ENCODE results near the gene TLE7.

The TLE7 gene

DNA sequence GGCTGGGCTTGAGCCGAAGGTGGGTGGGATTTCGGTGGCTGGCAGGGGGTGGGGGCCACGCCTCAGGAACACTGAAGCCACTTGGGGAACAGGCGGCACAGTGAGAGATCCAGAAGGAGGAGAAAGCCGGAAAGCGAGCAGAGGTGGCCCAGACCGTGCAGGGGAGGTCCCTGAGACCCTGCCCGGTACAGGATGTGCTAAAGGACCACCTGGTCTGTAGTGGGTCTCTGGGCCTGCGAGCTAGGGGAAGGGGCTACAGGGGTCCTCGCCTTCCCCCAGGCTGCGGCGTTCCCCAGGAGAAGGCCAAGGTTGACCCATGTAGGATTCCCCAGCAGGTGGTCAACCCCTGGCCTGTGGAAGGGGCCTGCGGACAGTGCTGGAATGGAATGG is at the start of gene TLE7:
Gene TLE7 (minus strand): TSS at position 4 of the 390 bp plus-strand sequence. CDS start 8,730 bp downstream, outside the sequence.
- Mint-ChIP-seq H3K36me3 (ENCODE audit: low read depth) (no peaks in the 10 kb centered on the region), H3K4me1 (ENCODE audit: low read depth) (no peaks in the 10 kb centered on the region), H3K27ac (no peak within 1 kb of the TSS), H3K27me3 (ENCODE audit: low read depth) (no peaks in the 10 kb centered on the region), H3K4me3 (no peak within 1 kb of the TSS), H3K9me3 (peaks cover 23% of the 10 kb centered on the region)
- no peak for DNase-seq (ENCODE audit: low spot score)

- Mint-ChIP-seq H3K27ac (no peak overlapping the region), H3K27me3 (ENCODE audit: low read depth) (peaks cover 3% of the 10 kb centered on the region), H3K4me3 (no peak overlapping the region), H3K4me1 (ENCODE audit: low read depth) (no peaks in the 10 kb centered on the region), H3K9me3 (no peaks in the 10 kb centered on the region), H3K36me3 (ENCODE audit: low read depth) (no peaks in the 10 kb centered on the region)
- DNase-seq (ENCODE audit: low spot score) = no peak
Measured at GRCh38 chr16:71491054-71491453, 49.2 kb upstream of the TLE7 start.

GRCh38 chr16:71490361-71490760 is 48.5 kb upstream of the TLE7 start:
- Mint-ChIP-seq H3K36me3 (ENCODE audit: low read depth) (no peaks in the 10 kb centered on the region), H3K4me1 (ENCODE audit: low read depth) (no peaks in the 10 kb centered on the region), H3K27ac (no peak overlapping the region), H3K9me3 (no peaks in the 10 kb centered on the region), H3K27me3 (ENCODE audit: low read depth) (peaks cover 3% of the 10 kb centered on the region), H3K4me3 (no peak overlapping the region)
- no peak for DNase-seq (ENCODE audit: low spot score)

- DNase-seq (ENCODE audit: low spot score) = no peak
Measured at GRCh38 chr16:71489122-71489521, 47.3 kb upstream of the TLE7 start, which contains the start of gene ZNF19. ZNF19 (minus strand) TSS chr16:71489324; CDS start chr16:71482114, 7,210 bp downstream.

GRCh38 chr16:71484006-71484893 is 42.4 kb upstream of the TLE7 start:
- Mint-ChIP-seq H3K27me3 (ENCODE audit: low read depth) (no peaks in the 10 kb centered on the region), H3K36me3 (ENCODE audit: low read depth) (no peaks in the 10 kb centered on the region), H3K9me3 (no peaks in the 10 kb centered on the region), H3K4me1 (ENCODE audit: low read depth) (peaks cover 9% of the 10 kb centered on the region), H3K4me3 (peak overlapping the region; percentile 86), H3K27ac (peak overlapping the region; percentile 79)
- DNase-seq (ENCODE audit: low spot score) = peak; percentile 80

More at GRCh38 chr16:71489122-71489521, 47.3 kb upstream of the TLE7 start, which contains the start of gene ZNF19:
- Mint-ChIP-seq H3K27ac (no peak within 1 kb of the TSS), H3K4me1 (ENCODE audit: low read depth) (peaks cover 1% of the 10 kb centered on the region), H3K27me3 (ENCODE audit: low read depth) (peaks cover 3% of the 10 kb centered on the region), H3K9me3 (no peaks in the 10 kb centered on the region), H3K4me3 (no peak within 1 kb of the TSS), H3K36me3 (ENCODE audit: low read depth) (no peaks in the 10 kb centered on the region)

- Mint-ChIP-seq H3K36me3 (ENCODE audit: low read depth) (no peaks in the 10 kb centered on the region), H3K4me3 (no peak overlapping the region), H3K27me3 (ENCODE audit: low read depth) (no peaks in the 10 kb centered on the region), H3K4me1 (ENCODE audit: low read depth) (peaks cover 9% of the 10 kb centered on the region), H3K9me3 (no peaks in the 10 kb centered on the region), H3K27ac (no peak overlapping the region)
- DNase-seq (ENCODE audit: low spot score) = no peak
Measured at GRCh38 chr16:71482569-71482968, 40.7 kb upstream of the TLE7 start.

DNA sequence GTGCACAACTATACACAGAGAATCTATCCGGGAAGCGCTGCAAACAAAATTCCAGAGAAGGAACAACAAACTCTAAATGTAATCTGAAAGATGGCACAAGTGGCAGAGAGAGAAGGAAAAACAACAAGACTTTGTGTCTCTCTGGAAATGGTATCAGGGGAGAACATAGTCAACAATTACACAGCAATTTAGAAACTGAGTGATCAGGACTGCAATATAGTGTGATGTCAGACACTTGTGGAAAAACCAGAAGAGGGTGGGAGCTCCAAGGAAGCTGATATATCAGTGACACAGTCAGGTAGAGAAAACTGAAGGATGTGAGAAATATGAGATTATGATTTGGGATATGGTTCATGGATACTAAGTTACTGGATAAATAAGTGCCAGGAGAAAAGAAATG is 39.1 kb upstream of the TLE7 start:
- H3K27ac Mint-ChIP-seq = no peak overlapping the region
- H3K36me3 Mint-ChIP-seq (ENCODE audit: low read depth) = no peaks in the 10 kb centered on the region
- no peak for DNase-seq (ENCODE audit: low spot score)
- H3K4me1 Mint-ChIP-seq (ENCODE audit: low read depth) = peaks cover 9% of the 10 kb centered on the region
- no peak overlapping the region for H3K4me3 Mint-ChIP-seq
- H3K27me3 Mint-ChIP-seq (ENCODE audit: low read depth) = no peaks in the 10 kb centered on the region
- H3K9me3 Mint-ChIP-seq = no peaks in the 10 kb centered on the region

DNA sequence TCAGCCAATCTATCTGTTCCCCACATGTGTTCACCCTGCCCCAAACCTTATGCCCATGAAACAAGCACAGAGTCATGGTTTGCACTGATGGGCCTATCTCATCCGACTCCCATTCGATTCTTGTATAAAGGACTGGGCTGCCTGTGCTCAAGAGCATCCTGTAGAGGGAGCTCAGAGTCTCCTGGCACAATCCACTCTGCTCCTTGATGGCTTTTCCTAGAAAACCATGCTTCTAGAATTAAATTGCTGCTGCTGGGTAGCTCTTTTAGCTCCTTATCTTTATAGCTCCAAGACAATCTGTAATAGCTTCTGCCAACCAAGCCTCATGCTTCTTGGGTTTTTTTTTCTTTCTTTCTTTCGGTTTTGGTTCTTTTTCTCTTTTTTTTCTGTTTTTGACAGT is 37.6 kb upstream of the TLE7 start:
- no peaks in the 10 kb centered on the region for H3K9me3 Mint-ChIP-seq
- H3K4me1 Mint-ChIP-seq (ENCODE audit: low read depth) = peaks cover 8% of the 10 kb centered on the region
- no peaks in the 10 kb centered on the region for H3K27me3 Mint-ChIP-seq (ENCODE audit: low read depth)
- H3K36me3 Mint-ChIP-seq (ENCODE audit: low read depth) = no peaks in the 10 kb centered on the region
- H3K4me3 Mint-ChIP-seq = no peak overlapping the region
- H3K27ac Mint-ChIP-seq = no peak overlapping the region
- no peak for DNase-seq (ENCODE audit: low spot score)

- peak overlapping the region; percentile 13 for H3K4me3 Mint-ChIP-seq
- no peaks in the 10 kb centered on the region for H3K36me3 Mint-ChIP-seq (ENCODE audit: low read depth)
- H3K27ac Mint-ChIP-seq = peak overlapping the region; percentile 66
- H3K27me3 Mint-ChIP-seq (ENCODE audit: low read depth) = no peaks in the 10 kb centered on the region
- DNase-seq (ENCODE audit: low spot score) = no peak
- no peaks in the 10 kb centered on the region for H3K4me1 Mint-ChIP-seq (ENCODE audit: low read depth)
- H3K9me3 Mint-ChIP-seq = no peaks in the 10 kb centered on the region
Measured at GRCh38 chr16:71476457-71477124, 34.7 kb upstream of the TLE7 start.

DNA sequence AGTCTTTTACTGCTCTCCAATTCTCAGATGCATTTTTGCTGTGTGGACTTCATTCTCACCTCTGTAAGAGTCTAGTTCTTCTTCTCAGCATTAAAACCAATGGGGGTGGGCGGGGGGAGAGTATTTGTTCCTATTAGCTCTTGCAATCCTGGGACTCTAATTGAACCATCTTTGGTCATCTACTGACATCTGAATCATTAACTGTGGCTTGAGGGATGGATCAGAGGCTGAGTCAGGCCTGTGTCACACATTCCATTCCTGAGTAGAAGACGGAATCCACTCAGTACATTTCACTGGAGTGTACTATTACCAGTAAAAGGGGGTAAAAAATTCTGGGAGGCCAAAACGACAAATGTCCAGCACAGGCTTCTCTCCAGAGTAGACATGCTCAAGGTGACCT is 33.0 kb upstream of the TLE7 start:
- H3K27me3 Mint-ChIP-seq (ENCODE audit: low read depth) = no peaks in the 10 kb centered on the region
- H3K4me1 Mint-ChIP-seq (ENCODE audit: low read depth) = no peaks in the 10 kb centered on the region

DNA sequence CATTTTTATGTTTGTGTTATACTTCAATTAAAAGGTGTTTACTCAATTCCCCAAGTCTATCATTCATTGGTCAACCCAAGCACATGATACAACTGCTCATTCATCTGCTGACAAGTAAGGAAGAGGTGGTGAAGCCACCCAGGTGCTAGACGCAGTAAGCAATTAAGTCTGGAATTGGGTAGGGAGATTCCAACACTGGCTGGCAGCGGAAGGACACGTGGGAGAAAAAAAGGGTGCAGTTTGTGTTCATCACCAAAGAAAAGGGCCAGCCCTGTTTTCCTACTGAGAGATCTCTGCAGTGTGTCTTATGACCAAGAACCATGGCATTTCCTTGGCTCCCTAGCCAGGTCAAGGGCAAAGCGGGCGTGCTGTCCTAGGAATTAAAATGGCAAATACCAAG is 32.0 kb upstream of the TLE7 start:
- H3K36me3 Mint-ChIP-seq (ENCODE audit: low read depth) = no peaks in the 10 kb centered on the region

More for the DNA sequence above, 33.0 kb upstream of the TLE7 start:
- no peak overlapping the region for H3K4me3 Mint-ChIP-seq
- no peaks in the 10 kb centered on the region for H3K9me3 Mint-ChIP-seq
- H3K27ac Mint-ChIP-seq = no peak overlapping the region
- no peak for DNase-seq (ENCODE audit: low spot score)
- no peaks in the 10 kb centered on the region for H3K36me3 Mint-ChIP-seq (ENCODE audit: low read depth)

DNA sequence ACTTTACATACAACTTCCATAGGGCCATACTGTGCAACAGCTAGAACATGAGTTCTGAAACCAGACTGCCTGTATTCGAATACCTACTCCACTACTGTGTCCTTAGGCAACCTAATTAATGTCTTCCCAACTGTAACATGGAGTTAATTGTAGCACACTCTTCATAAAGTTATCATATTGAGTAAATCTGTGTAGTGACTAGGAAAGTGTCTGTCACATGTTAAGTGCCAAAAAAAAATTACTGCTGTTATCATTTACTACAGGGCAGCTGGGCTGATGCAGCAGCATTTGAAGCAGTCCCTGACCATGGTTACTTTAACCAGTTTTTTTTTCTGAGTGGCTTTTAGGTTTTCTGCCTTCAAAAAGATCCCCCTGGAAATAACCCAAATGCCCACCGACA is 31.1 kb upstream of the TLE7 start:
- Mint-ChIP-seq H3K4me1 (ENCODE audit: low read depth) (no peaks in the 10 kb centered on the region), H3K27me3 (ENCODE audit: low read depth) (no peaks in the 10 kb centered on the region), H3K9me3 (no peaks in the 10 kb centered on the region), H3K27ac (no peak overlapping the region), H3K36me3 (ENCODE audit: low read depth) (no peaks in the 10 kb centered on the region), H3K4me3 (no peak overlapping the region)
- no peak for DNase-seq (ENCODE audit: low spot score)

More for the DNA sequence above, 32.0 kb upstream of the TLE7 start:
- DNase-seq (ENCODE audit: low spot score) = no peak
- Mint-ChIP-seq H3K4me3 (no peak overlapping the region), H3K4me1 (ENCODE audit: low read depth) (no peaks in the 10 kb centered on the region), H3K27ac (no peak overlapping the region), H3K9me3 (no peaks in the 10 kb centered on the region), H3K27me3 (ENCODE audit: low read depth) (no peaks in the 10 kb centered on the region)

DNA sequence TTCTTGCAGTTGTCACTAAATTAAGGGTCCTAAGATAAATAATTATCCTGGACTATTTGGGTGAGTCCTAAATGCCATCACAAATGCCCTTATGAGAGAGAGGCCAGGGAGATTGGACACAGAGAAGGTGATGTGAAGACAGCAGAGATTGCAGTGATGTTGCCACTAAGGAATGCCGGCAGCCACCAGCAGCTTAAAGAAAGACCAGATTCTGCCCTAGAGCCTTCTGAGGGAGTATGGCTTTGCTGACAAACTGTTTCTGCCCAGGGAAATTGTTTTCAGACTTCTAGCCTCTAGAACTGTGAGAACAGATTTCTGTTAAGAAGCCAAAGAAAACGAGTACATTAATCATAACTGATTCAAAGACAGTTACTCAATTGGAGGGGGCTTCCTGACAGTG is 30.2 kb upstream of the TLE7 start:
- DNase-seq (ENCODE audit: low spot score) = no peak
- Mint-ChIP-seq H3K4me1 (ENCODE audit: low read depth) (no peaks in the 10 kb centered on the region), H3K36me3 (ENCODE audit: low read depth) (no peaks in the 10 kb centered on the region), H3K27ac (no peak overlapping the region), H3K27me3 (ENCODE audit: low read depth) (no peaks in the 10 kb centered on the region), H3K4me3 (no peak overlapping the region), H3K9me3 (no peaks in the 10 kb centered on the region)

- no peak overlapping the region for H3K4me3 Mint-ChIP-seq
- H3K36me3 Mint-ChIP-seq (ENCODE audit: low read depth) = no peaks in the 10 kb centered on the region
- H3K27me3 Mint-ChIP-seq (ENCODE audit: low read depth) = no peaks in the 10 kb centered on the region
- no peak overlapping the region for H3K27ac Mint-ChIP-seq
- H3K9me3 Mint-ChIP-seq = no peaks in the 10 kb centered on the region
- H3K4me1 Mint-ChIP-seq (ENCODE audit: low read depth) = no peaks in the 10 kb centered on the region
- DNase-seq (ENCODE audit: low spot score) = no peak
Measured at GRCh38 chr16:71467810-71468209, 26.0 kb upstream of the TLE7 start.

All from T-helper 2 cell treated with Interferon-gamma antibody and Interleukin-4, amounts not matched to agents 5 μg/mL and 100 μg/mL, for 36 hours (primary cell).